Activated effector memory CD4-positive, alpha-beta T cell treated with anti-CD3 and anti-CD28 coated beads, Interleukin-2, amount 50 U/mL, for 16 hours (primary cell): ENCODE results near the gene ZNF273.

ENCODE experiments used
- DNase-seq: peaks from one replicate; pipeline ENCODE4 v3.0.0-alpha.2; 2020

The ZNF273 gene

DNA sequence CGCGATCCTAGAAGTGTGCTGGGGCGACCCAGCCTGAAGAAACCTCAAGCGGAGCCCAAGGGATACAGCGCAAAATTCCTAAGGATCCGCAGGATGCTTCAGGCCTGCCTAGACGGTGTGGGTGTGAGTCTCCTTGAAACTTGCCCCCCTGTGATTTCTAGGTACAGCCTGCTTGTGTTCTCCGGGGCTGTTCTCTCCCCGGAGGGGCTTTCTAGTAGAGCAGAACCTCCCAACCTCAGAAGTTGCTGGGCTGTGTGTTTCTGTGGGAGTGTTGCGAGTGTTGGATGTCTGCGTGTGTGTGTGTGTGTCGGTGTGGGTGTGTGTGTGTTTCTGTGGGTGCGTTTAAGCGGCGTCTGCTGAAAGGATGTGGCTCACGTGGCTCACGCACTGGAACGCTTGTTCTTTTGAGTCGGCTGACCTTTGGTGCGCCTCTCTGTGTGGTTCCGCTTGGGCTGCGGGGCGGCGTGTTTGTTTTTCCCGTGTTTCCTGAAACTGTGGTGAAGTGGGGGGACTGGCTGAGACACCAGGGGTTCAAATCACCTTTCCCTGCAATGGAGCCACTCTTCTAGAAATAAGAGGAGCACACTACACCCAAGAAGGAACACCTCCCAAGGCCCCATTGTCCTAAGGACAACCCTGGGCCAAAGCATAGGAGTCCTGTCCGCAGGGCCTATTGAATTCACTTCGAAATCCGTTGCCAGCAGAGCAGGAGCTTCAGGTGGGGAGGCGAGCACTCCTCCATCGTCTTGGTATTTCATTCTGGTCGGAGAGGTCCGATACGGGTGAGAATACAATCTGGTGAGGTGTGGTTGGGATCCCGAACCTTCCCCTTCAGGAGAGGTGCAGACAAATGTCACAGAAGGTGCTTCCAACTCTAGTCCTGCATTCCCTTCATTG lies 25.1 kb upstream of the ZNF273 start:
- peak; percentile 63 for DNase-seq

DNA sequence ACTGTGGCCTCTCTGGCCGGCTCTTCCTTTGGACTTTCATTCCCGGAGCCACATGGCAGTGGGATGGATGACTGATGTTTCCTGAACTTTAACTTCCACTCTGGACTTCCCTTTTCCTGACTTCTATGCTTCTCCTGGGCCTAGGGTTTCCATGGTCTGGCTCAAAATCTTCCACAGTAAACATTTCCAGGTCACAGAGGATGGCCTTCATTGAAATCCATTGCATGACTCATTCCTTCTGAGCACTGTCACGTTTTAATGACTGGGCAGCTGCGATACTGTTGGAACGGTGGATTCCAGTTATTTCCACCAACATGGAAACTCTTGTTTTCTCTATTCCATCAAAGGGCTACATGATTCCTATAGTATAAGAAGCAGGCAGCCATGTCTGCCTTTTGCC lies 24.4 kb upstream of the ZNF273 start:
- no peak for DNase-seq

DNA sequence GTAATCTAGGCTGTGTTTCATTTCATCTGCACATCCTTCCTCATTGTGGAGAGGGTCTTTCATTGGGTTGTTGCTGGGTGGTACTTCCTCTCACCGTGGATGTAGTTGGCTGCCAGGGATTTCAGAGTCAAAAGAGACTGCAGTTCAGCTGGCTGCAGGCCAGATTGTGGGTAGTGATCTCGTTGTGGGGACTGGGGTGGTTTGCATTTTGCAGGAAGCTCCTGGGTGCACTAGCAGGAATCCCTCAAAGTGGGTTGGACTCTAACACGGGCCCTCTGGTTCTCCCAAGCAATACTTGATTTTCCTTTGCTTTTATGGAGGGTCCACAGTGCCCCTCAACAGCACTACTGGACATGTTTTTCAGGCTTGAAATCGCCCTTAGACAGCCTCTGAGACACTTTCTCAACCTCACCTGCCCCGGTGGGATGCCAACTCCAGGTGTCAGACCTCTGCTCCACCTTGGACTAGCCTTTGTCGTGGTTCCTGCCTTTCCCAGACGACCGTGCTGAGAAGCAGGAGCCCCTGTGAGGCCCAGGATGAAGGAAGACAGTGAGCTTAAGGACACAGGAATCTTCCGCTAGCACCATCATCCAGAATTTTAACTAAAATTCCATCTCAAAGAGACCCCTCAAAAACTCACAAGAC lies 23.9 kb upstream of the ZNF273 start:
- peak; percentile 34 for DNase-seq

DNA sequence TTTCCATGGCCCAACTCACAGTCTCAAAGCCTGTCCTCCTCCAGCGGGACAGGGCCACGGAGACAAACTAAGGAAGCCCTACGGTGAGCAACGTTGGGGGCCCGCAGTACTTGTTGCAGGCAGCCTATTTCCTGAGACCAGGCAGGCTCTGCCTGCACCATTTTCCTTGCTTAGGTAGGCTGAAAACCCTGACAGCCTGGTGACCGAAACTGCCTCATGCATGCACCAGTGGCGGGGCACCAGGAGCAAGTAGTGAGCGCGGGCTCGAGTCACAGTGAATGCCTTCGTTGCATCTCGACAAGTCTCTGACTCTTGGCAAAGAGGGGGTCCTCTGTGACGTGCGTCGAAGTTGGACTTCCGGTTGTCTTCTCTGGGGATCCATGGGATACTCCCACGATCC lies 23.3 kb upstream of the ZNF273 start:
- DNase-seq = peak; percentile 58

DNA sequence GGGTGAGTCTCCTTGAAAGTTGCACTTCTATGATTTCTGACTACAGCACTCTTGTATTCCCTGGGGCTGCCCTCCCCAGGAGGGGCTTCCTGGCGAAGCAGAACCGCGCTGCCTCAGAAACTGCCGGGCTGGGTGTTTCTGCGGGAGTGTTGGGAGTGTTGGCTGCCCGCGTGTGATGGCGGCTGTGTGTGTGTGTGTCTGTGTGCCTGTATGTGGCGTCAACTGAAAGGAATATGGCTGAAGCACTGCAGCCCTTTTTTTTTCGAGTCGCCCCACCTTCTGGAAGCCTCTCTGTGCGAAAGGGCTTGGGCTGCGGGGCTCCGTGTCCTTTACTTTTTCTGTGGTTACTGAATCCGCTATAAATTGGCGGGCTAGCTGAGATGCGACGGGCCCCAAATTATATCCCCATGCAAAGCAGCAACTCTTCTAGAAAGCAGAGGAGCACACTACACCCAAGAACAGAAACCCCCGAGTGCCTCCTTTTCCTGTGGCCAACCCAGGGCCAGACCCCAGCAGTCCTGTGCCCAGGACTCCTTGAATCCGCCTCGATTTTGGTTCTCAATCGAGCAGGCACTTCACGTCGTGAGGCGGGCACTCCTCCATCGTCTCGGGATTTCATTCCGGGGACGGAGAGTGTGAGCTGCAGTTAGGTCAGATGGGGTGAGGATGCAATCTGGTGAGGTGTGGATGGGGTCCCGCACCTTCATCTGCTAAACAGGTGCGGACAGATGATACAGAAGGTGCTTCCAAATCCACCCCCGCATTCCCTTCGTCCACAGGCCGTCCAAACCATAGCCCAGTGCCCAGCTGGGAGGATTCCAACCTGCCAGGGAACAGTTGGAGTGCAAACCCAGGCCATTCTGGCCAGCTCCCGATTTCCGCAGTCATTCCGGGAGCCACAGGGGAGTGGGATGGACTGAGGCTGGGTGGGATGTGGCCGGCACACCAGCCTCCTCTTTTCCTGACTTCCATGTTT lies 22.5 kb upstream of the ZNF273 start:
- DNase-seq = peak; percentile 42

DNA sequence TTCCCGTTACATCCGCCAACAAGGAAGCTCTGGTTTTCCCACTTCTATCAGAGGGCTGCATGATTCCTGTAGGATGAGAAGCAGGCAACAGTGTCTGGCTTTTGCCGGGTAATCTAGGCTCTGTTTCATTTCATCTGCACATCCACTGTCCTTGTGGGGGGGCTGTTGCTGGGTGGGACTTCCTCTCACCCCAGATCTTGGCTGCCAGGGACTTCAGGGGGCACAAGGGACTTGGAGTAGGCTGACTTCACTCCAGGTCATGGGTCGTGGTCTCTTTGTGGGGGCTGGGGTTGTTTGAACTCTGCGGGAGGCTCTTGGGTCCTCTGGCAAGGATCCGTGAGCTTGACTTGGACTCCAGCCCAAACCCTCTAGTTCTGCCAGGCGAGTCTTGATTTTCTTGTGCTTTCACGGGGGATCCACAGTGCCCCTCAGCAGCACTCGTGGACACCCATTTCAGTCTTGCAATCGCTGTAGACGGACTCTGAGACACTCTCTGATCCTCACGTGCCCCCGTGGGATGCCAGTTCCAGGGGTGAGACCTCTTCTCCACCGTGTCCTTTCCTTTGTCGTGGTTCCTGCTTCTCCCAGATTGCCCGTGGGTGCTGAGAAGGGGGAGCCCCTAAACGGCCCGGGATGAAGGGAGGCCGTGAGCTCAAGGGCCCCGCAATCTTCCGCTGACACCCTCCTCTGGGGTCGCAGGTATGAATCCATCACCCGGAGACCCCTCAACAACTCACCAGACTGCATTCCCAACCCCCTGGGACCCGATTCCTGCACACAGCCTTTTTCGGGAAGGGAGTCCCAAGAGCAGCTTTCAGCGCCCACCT lies 21.4 kb upstream of the ZNF273 start:
- DNase-seq = peak; percentile 36

DNA sequence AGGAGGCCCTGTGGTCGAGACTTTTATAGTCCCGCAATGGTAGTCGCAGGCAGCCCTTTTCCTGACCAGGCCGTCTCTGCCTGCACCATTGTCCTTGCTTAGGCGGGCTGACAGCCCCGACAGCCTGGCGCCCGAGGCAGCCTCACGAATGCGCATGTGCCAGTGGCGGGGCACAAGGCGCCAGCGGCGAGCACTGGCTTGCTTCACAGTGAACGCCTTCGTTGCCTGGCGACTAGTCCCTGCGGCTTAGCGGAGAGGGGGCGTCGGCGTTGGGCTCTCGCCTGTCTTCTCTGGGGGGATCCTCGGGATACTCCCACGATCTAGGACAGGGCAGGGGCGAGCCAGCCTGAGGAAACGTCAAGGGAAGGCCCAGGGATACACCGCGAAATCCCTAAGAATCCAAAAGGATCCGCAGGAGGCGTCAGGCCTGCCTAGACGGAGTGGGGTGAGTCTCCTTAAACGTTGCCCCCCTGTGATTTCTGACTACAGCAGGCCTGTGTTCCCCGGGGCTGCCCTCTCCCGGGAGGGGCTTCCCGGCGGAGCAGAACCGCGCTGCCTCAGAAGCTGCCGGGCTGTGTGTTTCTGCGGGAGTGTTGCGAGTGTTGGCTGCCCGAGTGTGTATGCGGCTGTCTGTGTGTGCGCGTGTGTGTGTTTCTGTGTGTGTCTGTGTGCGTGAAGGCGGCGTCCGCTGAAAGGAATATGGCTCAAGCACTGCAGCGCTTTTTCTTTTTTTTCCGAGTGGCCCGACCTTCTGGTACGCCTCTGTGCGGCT lies 20.5 kb upstream of the ZNF273 start:
- DNase-seq = peak; percentile 74

DNA sequence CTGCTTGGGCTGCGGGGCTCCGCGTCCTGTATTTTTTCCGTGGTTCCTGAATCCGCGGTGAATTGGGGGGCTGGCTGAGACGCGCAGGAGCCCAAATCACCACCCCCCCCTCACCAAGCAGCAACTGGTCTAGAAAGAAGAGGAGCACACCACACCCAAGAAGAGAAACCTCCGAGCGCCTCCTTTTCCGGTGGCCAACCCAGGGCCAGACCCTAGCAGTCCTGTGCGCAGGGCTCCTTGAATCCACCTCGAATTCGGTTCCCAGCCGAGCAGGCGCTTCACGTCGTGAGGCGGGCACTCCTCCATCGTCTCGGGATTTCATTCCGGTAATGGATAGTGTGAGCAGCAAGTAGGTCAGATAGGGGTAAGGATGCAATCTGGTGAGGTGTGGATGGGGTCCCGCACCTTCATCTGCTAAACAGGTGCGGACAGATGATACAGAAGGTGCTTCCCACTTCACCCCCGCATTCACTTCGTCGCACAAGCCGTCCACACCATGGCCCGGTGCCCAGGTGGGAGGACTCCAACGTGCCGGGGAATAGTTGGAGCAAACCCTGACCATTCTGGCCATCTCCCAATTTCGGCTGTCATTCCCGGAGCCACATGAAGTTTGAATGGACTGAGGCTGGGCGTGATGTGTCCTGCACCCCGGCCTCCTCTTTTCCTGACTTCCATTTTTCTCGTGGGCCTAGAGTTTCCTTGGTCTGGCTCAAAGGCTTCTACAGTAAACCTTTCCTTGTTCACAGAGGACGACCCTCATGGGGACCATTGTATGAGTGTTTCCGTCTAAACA lies 19.8 kb upstream of the ZNF273 start:
- DNase-seq = peak; percentile 59

DNA sequence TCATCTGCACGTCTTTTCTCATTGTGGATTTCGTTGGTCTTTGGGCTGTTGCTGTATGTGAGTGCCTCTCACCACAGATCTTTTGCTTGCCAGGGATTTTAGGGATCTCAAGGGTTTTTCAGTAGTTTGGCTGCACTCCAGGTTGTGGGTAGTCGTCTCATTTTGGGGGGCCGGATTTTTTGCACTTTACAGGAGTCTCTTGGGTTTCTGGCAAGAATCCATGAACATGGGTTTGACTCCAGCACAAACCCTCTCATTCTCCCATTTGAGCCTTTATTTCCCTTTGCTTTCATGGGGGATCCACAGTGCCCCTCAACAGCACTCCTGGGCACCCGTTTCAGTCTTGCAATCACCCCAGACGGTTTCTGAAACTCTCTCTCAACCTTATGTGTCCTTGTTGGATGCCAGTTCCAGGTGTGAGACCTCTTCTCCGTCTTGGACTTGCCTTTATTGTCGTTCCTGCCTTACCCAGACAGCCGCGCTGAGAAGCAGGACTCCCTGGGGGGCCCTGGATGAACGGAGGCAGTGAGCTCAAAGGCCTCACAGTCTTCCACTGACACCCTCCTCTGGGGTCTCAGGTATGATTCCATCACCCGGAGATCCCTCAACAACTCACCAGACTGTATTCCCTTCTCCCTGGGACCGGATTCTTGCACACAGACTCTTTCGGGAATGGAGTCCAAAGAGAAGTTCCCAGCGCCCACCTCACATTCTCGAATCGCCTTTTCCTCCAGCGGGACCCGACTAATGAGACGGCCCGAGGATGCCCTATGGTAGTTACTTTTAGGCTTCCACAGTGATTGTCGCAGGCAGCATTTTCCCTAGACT lies 18.8 kb upstream of the ZNF273 start:
- peak; percentile 27 for DNase-seq

DNA sequence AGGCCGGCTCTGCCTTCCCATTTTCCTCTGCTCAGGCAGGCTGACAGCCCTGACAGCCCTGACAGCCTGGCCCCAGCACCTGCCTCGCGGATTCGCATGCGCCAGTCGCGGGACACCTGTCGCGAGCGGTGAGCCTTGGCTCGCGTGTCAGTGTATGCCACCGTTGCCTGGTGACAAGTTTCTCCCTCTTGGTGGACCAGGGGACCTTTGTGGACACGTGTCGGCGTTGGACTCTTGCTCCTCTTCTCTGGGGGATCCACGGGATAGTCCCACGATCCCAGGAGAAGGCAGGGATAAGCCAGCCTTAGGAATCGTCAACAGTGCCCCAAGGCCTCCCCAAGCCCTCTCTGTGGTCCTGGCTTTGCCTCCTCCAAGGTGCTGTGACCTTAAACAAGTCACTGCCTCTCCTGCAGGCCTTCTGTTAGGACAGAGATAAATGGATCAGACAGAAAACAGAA lies 18.1 kb upstream of the ZNF273 start:
- DNase-seq = peak; percentile 42

DNA sequence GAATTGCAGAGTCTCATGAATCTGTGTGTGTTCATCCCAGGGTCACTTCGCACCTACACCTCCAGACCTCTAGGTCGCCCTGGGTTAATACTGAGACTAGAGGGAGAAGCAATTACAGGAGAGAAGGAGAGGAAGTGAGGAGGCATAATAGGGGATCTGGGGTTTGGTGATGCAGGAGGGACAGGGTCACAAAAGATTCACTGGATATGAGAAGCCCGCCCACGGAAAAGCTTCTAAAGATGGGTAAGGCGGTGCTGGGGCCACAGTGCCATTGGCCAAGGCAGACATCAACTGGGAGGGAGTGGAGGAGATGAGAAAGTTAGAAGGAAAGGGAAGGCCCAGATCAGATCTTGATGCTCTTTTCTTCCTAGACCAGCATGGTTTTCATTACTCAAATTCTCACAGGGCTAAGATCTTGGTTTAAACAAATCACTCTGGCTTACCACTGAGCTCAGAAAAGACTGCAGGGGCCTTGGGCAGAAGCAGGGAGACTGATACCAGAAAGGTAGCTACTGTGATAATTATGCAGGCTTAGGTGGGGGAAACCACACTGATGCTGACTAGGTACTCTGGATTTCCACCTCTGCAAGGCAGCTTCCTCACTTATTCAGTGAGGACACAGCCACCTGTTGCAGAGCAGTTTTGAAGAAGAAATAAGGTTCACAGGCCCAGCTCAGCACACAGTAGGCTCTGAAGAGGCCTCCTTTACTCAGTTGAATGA lies 17.4 kb upstream of the ZNF273 start:
- peak; percentile 5 for DNase-seq

DNA sequence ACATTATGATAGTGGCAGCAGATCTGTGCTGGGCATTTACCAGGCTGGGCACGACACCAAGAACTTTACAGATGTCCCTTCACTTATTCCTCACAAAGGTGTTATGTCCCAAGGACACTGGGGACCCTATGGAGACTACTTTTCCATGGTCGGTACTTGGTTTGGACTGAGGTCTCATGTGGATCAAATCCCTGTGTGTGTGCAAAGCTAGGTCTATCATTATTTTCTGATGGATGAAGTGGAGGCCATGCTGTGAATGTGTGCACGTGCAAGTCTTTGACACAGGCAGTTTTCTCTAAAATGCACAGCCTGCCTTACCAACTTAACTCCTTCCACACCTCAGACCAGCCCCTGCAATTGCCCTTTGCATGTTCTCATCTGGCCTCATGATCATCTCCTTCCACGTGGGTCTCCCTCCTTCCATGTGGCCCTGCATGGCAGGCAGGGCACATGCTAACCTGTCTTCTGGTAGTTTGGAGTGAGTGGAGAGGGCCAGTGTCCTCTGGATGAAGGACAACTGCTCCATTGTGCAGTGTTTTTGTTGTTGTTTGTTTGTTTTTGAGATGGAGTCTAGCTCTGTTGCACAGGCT lies 16.0 kb upstream of the ZNF273 start:
- peak; percentile 19 for DNase-seq

DNA sequence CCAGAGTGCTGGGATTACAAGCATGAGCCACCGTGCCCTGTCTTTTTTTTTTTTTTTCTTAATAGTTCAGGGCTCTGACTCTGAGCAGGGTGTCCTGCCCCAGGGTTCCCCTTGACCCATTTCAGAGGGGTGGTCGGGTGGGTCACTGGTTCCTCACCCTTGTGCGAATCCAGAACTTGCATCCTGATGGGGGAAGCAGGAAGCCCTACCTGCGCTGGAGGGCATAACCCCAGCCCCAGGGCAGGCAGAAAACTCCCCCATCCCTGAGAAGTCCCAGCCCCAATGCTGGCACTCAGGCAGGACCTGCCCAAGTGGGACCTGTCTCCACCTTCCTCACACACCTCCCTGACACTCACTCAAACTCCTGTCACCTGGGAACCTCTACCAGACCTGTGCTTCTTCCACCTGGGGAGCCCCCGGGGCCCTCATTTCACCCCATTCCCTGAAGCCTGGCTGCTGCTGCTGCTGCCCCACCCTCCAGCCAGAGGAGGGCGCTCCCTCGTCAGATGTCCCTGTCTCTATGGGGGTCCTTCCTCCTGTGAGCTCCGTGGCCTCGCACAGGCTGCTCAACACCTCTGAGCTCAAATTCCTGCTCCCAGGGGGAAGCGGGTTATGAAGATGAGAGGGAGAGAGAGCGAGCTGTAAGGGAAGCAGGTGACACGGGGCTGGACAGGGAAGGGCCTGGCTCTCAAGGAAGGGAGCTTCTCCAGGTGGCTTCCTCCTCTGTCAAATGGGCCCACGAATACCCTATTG lies 15.1 kb upstream of the ZNF273 start:
- peak; percentile 75 for DNase-seq

DNA sequence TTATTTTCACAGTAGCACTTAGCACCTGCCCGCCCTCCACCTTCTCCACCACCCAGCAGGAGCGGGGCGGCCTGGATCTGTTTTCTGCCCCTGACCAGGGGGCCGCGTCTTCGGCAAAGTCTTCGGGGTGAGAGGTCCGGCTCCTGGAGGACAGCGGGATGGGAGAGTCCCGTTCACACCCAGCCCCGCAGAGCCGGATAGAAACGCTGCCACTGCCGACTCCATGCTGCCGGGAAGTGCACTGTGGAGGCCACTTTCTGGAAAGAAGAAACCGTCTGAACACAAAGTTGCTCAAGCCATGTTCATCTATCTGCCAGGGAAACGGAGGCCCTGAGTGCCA lies 14.5 kb upstream of the ZNF273 start:
- DNase-seq = peak; percentile 64

DNA sequence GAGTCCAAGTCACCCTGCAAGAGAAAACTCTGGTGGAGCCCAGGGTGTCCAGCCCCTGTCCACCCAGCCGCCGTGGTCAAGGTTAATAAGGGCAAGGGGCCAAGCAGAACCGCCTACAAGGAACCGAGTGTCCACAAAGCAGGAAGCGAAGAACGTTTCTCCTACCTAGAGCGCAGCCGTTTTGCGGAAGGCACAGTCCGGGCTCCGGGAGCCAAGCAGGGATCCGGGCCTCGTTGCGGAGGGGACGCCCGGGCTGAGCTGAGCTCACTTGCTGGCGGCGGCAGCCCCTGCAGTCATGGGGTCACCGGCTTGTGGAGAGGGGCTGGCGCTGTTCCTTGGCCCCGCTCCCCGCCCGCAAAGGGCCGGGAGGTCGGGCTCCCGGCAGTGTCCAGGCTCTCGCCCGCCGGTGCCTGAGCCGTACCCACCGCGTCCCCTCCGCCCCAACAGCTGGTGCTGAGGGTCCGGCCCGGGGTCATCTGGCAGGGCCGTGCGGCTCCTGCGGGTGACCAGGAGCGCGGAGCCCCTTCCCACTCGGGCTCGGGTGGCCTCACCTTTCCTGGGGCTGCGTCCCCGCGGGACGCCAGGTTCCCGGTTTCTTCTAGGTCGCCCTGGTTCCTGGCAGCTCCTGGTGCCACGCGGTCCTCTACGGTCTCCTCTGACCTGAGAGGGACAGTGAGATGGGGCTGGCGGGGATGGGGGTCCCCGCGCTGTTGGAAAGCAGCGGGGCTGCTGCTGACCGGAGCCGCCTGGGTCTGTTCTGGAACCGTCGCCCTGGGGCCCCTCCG lies 14.0 kb upstream of the ZNF273 start:
- DNase-seq = peak; percentile 64

DNA sequence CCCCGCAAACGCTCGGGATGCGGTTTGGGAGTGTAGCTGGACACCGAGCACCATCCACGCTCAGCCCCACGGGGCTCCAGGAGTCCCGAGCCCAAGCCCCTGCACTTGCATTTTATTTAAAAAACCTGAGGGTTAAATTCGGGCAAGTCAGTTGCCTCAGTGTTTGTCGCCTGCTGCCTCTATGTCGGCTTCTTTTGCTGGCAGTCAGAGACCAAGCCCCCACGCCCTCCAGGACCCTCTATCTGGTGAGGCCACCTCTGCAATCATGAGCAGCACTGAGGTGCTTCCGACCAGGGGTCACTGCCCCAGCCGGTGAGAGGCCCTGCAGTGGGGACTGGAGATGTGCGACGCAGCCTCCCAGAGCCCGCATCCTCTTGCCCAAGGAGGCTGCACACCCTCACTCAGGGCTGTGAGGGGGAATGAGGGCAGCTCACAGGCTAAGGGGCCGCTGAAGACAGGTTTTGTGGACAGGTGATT lies 13.3 kb upstream of the ZNF273 start:
- DNase-seq = peak; percentile 59

DNA sequence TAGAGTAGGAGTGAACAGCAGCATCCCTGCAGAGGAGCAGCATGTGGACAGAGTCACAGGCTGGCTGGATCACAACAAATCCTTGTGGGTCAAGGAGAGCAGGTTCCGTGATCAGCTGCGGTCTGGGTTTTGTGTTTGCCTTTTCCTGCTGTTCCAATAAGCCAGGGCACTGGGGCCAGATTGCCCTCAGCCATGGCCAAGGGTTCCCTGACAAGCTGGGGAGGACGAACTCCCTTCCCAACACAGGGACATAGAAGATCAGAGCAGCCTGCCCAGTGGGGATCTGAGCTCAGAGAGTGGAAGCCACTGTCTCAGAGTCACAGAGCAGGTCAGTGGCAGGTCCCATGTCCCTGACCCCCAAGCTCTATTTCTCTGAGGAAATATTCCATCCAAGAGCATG lies 12.8 kb upstream of the ZNF273 start:
- peak; percentile 50 for DNase-seq
